ENCODE measurements around the gene DDX54. TPM values are rescaled to one million over a fixed set of nuclear protein-coding genes. Genes with fewer than 3 reads are reported as not detected.

DDX54 gene
- total and polyA plus RNA-seq, 2 of the 8 experiments (the other 6 are each of a cell fraction or from before 2014, with no cell fraction given), result 64.9 to 113 TPM

DNA sequence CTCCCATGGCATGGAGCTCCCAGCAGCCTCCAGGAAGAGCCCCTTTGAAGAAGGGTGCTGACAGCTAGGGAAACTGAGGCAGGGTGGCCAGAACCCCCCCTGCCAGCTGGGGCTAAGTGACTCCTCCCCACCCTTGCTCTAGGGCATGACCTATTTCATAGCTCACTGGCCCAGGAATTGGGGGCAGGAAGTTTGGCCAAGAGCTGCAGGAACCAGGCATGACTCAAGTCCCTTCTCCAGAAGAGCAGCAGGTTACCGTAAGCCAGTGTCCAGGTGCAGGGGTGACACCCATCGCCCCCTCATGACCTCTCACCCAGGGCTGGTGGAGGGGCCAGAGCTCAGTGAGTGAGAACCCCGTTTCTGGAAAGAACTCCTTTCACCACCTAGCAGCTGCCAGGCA, 51.6 kb downstream of the DDX54 start:
- Histone ChIP-seq H2BK12ac (ENCODE audit: low read depth, low read length) (no peak overlapping the region), H4K8ac (ENCODE audit: extremely low read depth, insufficient read depth, low read length) (no peak overlapping the region), H2AK5ac (ENCODE audit: low read depth, low read length) (no peak overlapping the region), H3K9ac (replicated peaks in 1 of 4; ENCODE audit: extremely low read depth in 1 of 4, low read depth in 3 of 4, low read length in 3 of 4) (no peak overlapping the region), H3K36me3 (ENCODE audit: control insufficient read depth in 2 of 4, insufficient read depth in 4 of 4, low read length in 3 of 4) (no peaks in the 10 kb centered on the region), H3K18ac (ENCODE audit: extremely low read depth, low read length) (no peak overlapping the region), H3K14ac (ENCODE audit: insufficient read length) (no peak overlapping the region), H2BK20ac (ENCODE audit: low read length) (no peak overlapping the region), H4K20me1 (replicated peaks in 1 of 2; ENCODE audit: control insufficient read depth in 1 of 2, insufficient read depth in 2 of 2, low read length in 2 of 2) (peaks cover 0 to 7% of the 10 kb centered on the region in 2 experiments), H4K91ac (replicated peaks; ENCODE audit: insufficient read length, low read length) (no peak overlapping the region), H3K56ac (replicated peaks; ENCODE audit: insufficient read length, low read depth, low read length) (no peak overlapping the region), H2BK5ac (ENCODE audit: low read depth, low read length) (no peak overlapping the region), H3K27ac (ENCODE audit: low read depth, low read length) (no peak overlapping the region), H3K79me1 (ENCODE audit: low read depth, low read length) (no peaks in the 10 kb centered on the region), H3K23me2 (ENCODE audit: low read depth, low read length) (peaks cover 13% of the 10 kb centered on the region; the same call in 1 of the 2 replicates), H2AFZ (ENCODE audit: low read length) (no peak overlapping the region), H3K27me3 (replicated peaks in 1 of 4; ENCODE audit: control insufficient read depth in 3 of 4, extremely low read depth in 1 of 4, insufficient read depth in 3 of 4, low read length in 3 of 4) (peaks cover 0 to 13% (median 6%) of the 10 kb centered on the region in 4 experiments; a peak in 5 of 7 replicates), H3K4me2 (ENCODE audit: insufficient read depth in 1 of 2, low read depth in 2 of 2, low read length in 2 of 2) (no peak overlapping the region), H3K4me3 (ENCODE audit: extremely low read depth in 1 of 4, insufficient read depth in 2 of 4, low read depth in 3 of 4, low read length in 4 of 4) (no peak overlapping the region), H3K79me2 (ENCODE audit: control insufficient read depth in 1 of 2, insufficient read depth in 2 of 2, low read length in 2 of 2) (no peaks in the 10 kb centered on the region), H3K4me1 (replicated peaks in 1 of 4; ENCODE audit: control insufficient read depth in 3 of 4, insufficient read depth in 4 of 4, low read length in 3 of 4) (peaks cover 0 to 13% (median 10%) of the 10 kb centered on the region in 4 experiments; a peak in 6 of 7 replicates), H4K5ac (ENCODE audit: insufficient read length, low read depth, low read length) (no peak overlapping the region), H2BK15ac (ENCODE audit: low read length) (no peak overlapping the region), H3K4ac (replicated peaks; ENCODE audit: insufficient read length, low read depth, low read length) (no peak overlapping the region), H3K9me3 (ENCODE audit: insufficient read depth in 2 of 2, low read depth in 1 of 2, low read length in 1 of 2) (no peaks in the 10 kb centered on the region), H3K23ac (ENCODE audit: insufficient read length) (no peak overlapping the region), H2BK120ac (replicated peaks; ENCODE audit: low read depth, low read length) (no peak overlapping the region)
- TF ChIP-seq, protein P1, sequence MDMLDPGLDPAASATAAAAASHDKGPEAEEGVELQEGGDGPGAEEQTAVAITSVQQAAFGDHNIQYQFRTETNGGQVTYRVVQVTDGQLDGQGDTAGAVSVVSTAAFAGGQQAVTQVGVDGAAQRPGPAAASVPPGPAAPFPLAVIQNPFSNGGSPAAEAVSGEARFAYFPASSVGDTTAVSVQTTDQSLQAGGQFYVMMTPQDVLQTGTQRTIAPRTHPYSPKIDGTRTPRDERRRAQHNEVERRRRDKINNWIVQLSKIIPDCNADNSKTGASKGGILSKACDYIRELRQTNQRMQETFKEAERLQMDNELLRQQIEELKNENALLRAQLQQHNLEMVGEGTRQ (IDR thresholded peaks at IDR 0.05; ENCODE audit: low read length), result no peak
- TF ChIP-seq CREB1 (IDR thresholded peaks at IDR 0.05) (no peak), SUZ12 (IDR thresholded peaks at IDR 0.05; ENCODE audit: low read length) (no peak), NANOG (IDR thresholded peaks at IDR 0.05; ENCODE audit: insufficient read depth, low read depth, low read length, poor library complexity, severe bottlenecking) (no peak), TEAD4 (IDR thresholded peaks at IDR 0.05; ENCODE audit: low read depth, low read length) (no peak)
- TF ChIP-seq, protein P2, sequence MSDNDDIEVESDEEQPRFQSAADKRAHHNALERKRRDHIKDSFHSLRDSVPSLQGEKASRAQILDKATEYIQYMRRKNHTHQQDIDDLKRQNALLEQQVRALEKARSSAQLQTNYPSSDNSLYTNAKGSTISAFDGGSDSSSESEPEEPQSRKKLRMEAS (IDR thresholded peaks at IDR 0.05), result no peak
- no peak for FAIRE-seq
- ChIA-PET CTCF (ENCODE audit: partially characterized antibody) (interaction anchor here (0.7 to 7.8 kb wide), 18 partner anchors 9 to 216 kb away, joined by 3 to 67 read pairs (median 6); partner anchors contain the start of gene CFAP73), POLR2A (ENCODE audit: partially characterized antibody) (interaction anchor here (1.2 to 5.9 kb wide), 6 partner anchors 13 to 88 kb away, joined by 3 to 35 read pairs (median 4); no protein-coding TSS in a partner anchor)
- 89% methylated on average over 3 of the region's 3 CpGs; no CpG with 5 or more reads in 1 of the 2 experiments for WGBS, 2 experiments (ENCODE audit: extremely low coverage in 1 of 2, insufficient coverage in 1 of 2, insufficient read length in 1 of 2, insufficient replicate concordance in 2 of 2, low coverage in 1 of 2, low lambda C conversion rate in 2 of 2, missing lambda C conversion rate in 1 of 2)
- no peak for DNase-seq (ENCODE audit: low read depth in 1 of 2, low spot score in 2 of 2)
